WTC11 (cell line): ENCODE results near the gene RNF222. TPM values are rescaled to one million over a fixed set of nuclear protein-coding genes. Genes with fewer than 3 reads are reported as not detected.

Experiments
- AFF4 ChIP-seq: sonication (generic); formaldehyde crosslinking; IDR thresholded peaks from 2 replicates; pipeline ENCODE4 v1.8.1; 2023; ENCODE audit warnings: mild to moderate bottlenecking, missing genetic modification reagents, borderline replicate concordance
- CTCF ChIP-seq: fragments of 200-600 bp; IDR thresholded peaks from 2 replicates; pipeline ENCODE4 v1.8.0; 2022; ENCODE audit warnings: antibody characterized with exemption
- ELF4 ChIP-seq: sonication (generic); formaldehyde crosslinking; IDR thresholded peaks from 2 replicates; pipeline ENCODE4 v1.8.1; 2022; ENCODE audit warnings: low read depth, mild to moderate bottlenecking, moderate library complexity, missing genetic modification reagents
- ESRRA ChIP-seq: sonication (generic); formaldehyde crosslinking; IDR thresholded peaks from 2 replicates; pipeline ENCODE4 v1.8.1; 2022; ENCODE audit warnings: mild to moderate bottlenecking, missing genetic modification reagents, borderline replicate concordance
- HMGA2 ChIP-seq: fragments of 250-450 bp; sonication (Bioruptor Pico); IDR thresholded peaks from 2 replicates; pipeline ENCODE4 v1.4.0; 2021; ENCODE audit warnings: mild to moderate bottlenecking, moderate library complexity
- MXD4 ChIP-seq: fragments of 250-450 bp; sonication (Bioruptor Pico); IDR thresholded peaks from 2 replicates; pipeline ENCODE4 v1.8.0; 2021; ENCODE audit warnings: mild to moderate bottlenecking, moderate library complexity, borderline replicate concordance
- RORB ChIP-seq: fragments of 250-450 bp; sonication (Bioruptor Pico); IDR thresholded peaks from 2 replicates; pipeline ENCODE4 v1.9.0; 2021; ENCODE audit warnings: mild to moderate bottlenecking
- SMAD4 ChIP-seq: sonication (generic); formaldehyde crosslinking; IDR thresholded peaks from 2 replicates; pipeline ENCODE4 v1.8.0; 2022; ENCODE audit warnings: mild to moderate bottlenecking, missing genetic modification reagents
- STAT6 ChIP-seq: sonication (generic); formaldehyde crosslinking; conservative IDR thresholded peaks from 2 replicates; pipeline ENCODE4 v1.8.1; 2023; ENCODE audit warnings: mild to moderate bottlenecking, low read depth, missing genetic modification reagents, moderate library complexity
- TCF7 ChIP-seq: sonication (generic); formaldehyde crosslinking; IDR thresholded peaks from 2 replicates; pipeline ENCODE4 v1.8.0; 2022; ENCODE audit warnings: mild to moderate bottlenecking, low read depth, missing genetic modification reagents, moderate library complexity
- USF2 ChIP-seq: sonication (generic); formaldehyde crosslinking; IDR thresholded peaks from 2 replicates; pipeline ENCODE4 v1.8.1; 2023; ENCODE audit warnings: mild to moderate bottlenecking, missing genetic modification reagents, moderate library complexity
- ZBTB43 ChIP-seq: sonication (generic); formaldehyde crosslinking; IDR thresholded peaks from 2 replicates; pipeline ENCODE4 v1.8.1; 2023; ENCODE audit warnings: mild to moderate bottlenecking, missing genetic modification reagents
- ZMAT4 ChIP-seq: fragments of 250-450 bp; sonication (Bioruptor Pico); IDR thresholded peaks from 2 replicates; pipeline ENCODE4 v1.9.0; 2021; ENCODE audit warnings: mild to moderate bottlenecking
- ZNF317 ChIP-seq: sonication (generic); formaldehyde crosslinking; IDR thresholded peaks from 2 replicates; pipeline ENCODE4 v1.8.1; 2023; ENCODE audit warnings: low read depth, mild to moderate bottlenecking, moderate library complexity, missing genetic modification reagents, borderline replicate concordance
- ZNF396 ChIP-seq: fragments of 250-450 bp; sonication (Bioruptor Pico); IDR thresholded peaks from 2 replicates; pipeline ENCODE4 v1.8.0; 2021; ENCODE audit warnings: mild to moderate bottlenecking, moderate library complexity, borderline replicate concordance
- ZNF512 ChIP-seq: sonication (generic); formaldehyde crosslinking; IDR thresholded peaks from 2 replicates; pipeline ENCODE4 v1.8.1; 2022; ENCODE audit warnings: missing genetic modification reagents, borderline replicate concordance
- total RNA-seq: library from RNA; stranded (reverse); gene quantifications from 3 replicates; pipeline ENCODE4 v1.2.3, GENCODE V29; 2021
- TF ChIP-seq, protein P1 (sequence below): sonication (generic); formaldehyde crosslinking; IDR thresholded peaks from 2 replicates; pipeline ENCODE4 v1.8.1; 2022; ENCODE audit warnings: mild to moderate bottlenecking, missing genetic modification reagents, moderate library complexity, borderline replicate concordance
- TF ChIP-seq, protein P2 (sequence below): sonication (generic); formaldehyde crosslinking; IDR thresholded peaks from 2 replicates; pipeline ENCODE4 v1.8.1; 2023; ENCODE audit warnings: mild to moderate bottlenecking, moderate library complexity, missing genetic modification reagents
- TF ChIP-seq, protein P3 (sequence below): sonication (generic); formaldehyde crosslinking; IDR thresholded peaks from 2 replicates; pipeline ENCODE4 v1.8.1; 2022; ENCODE audit warnings: low read depth, missing genetic modification reagents, borderline replicate concordance

RNF222 gene
- total RNA-seq, 1 experiment from 2014 or later = not detected

- TF ChIP-seq, protein P1, sequence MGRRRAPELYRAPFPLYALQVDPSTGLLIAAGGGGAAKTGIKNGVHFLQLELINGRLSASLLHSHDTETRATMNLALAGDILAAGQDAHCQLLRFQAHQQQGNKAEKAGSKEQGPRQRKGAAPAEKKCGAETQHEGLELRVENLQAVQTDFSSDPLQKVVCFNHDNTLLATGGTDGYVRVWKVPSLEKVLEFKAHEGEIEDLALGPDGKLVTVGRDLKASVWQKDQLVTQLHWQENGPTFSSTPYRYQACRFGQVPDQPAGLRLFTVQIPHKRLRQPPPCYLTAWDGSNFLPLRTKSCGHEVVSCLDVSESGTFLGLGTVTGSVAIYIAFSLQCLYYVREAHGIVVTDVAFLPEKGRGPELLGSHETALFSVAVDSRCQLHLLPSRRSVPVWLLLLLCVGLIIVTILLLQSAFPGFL (CRISPR knock-in tag) = 0 out of 2 replicates have a peak, but pooled peaks have one; percentile 75
- TF ChIP-seq SMAD4 (CRISPR knock-in tag) (0 out of 2 replicates have a peak, but pooled peaks have one; percentile 44), ZNF317 (CRISPR knock-in tag) (peak; percentile 27; the same call in 1 of the 2 replicates), ZMAT4 (CRISPR knock-in tag) (peak; percentile 77; the same call in 1 of the 2 replicates), ZNF396 (CRISPR knock-in tag) (no peak), HMGA2 (peak; percentile 5; the same call in 1 of the 2 replicates), USF2 (CRISPR knock-in tag) (peak; percentile 48), ESRRA (CRISPR knock-in tag) (peak; percentile 29; the same call in 1 of the 2 replicates), TCF7 (CRISPR knock-in tag) (no peak), MXD4 (CRISPR knock-in tag) (no peak), AFF4 (CRISPR knock-in tag) (peak; percentile 13; the same call in 1 of the 2 replicates), STAT6 (0 out of 2 replicates have a peak, but pooled peaks have one; percentile 38), ELF4 (no peak), CTCF (peak; percentile 95), RORB (CRISPR knock-in tag) (no peak), ZBTB43 (peak; percentile 82), ZNF512 (CRISPR knock-in tag) (no peak)
- TF ChIP-seq, protein P2, sequence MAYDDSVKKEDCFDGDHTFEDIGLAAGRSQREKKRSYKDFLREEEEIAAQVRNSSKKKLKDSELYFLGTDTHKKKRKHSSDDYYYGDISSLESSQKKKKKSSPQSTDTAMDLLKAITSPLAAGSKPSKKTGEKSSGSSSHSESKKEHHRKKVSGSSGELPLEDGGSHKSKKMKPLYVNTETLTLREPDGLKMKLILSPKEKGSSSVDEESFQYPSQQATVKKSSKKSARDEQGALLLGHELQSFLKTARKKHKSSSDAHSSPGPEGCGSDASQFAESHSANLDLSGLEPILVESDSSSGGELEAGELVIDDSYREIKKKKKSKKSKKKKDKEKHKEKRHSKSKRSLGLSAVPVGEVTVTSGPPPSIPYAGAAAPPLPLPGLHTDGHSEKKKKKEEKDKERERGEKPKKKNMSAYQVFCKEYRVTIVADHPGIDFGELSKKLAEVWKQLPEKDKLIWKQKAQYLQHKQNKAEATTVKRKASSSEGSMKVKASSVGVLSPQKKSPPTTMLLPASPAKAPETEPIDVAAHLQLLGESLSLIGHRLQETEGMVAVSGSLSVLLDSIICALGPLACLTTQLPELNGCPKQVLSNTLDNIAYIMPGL = peak; percentile 94
- TF ChIP-seq, protein P3, sequence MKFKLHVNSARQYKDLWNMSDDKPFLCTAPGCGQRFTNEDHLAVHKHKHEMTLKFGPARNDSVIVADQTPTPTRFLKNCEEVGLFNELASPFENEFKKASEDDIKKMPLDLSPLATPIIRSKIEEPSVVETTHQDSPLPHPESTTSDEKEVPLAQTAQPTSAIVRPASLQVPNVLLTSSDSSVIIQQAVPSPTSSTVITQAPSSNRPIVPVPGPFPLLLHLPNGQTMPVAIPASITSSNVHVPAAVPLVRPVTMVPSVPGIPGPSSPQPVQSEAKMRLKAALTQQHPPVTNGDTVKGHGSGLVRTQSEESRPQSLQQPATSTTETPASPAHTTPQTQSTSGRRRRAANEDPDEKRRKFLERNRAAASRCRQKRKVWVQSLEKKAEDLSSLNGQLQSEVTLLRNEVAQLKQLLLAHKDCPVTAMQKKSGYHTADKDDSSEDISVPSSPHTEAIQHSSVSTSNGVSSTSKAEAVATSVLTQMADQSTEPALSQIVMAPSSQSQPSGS (CRISPR knock-in tag) = no peak
Observed at GRCh38 chr17:8383143-8383822, 14.3 kb downstream of the RNF222 start, which contains the start of gene RPL26 (continued).
